ENCODE measurements around the gene IPCEF1.
A peak's percentile ranks its signal among the peaks of the same experiment; 100 is the strongest.
"Not testable (repeated sequence)": the region's sequence is repeated elsewhere in the genome, so short reads cannot be mapped to it uniquely, and the experiment has no call there.

The IPCEF1 gene

GRCh38 chr6:154209555-154209954 is 147.0 kb downstream of the IPCEF1 start:
- DNase-seq, result no peak

- DNase-seq, result no peak
Observed at GRCh38 chr6:154206996-154207395, 149.6 kb downstream of the IPCEF1 start.

DNA sequence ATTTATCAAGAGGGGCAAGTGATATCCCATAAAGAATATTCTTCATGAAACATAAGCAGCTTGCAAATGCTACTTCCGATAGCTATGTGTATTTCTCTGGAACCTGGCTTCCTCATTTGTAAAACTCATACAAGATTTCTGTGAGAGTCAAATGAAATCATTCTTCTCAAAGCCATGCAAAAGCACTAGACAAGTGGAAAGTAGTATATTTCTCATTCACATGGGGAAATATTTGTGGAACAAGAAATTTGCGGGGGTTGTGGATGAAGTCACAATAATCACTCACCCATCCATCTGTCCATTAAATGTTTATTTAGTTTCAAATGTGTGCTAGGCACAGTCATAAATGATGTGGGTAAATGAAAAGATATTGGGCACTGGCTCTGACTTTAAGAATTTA is 150.5 kb downstream of the IPCEF1 start:
- DNase-seq, result no peak

GRCh38 chr6:154202958-154203357 is 153.6 kb downstream of the IPCEF1 start:
- no peak for DNase-seq

GRCh38 chr6:154202339-154202738 is 154.3 kb downstream of the IPCEF1 start:
- no peak for DNase-seq

GRCh38 chr6:154201688-154202087 is 154.9 kb downstream of the IPCEF1 start:
- not testable (repeated sequence) for DNase-seq

DNA sequence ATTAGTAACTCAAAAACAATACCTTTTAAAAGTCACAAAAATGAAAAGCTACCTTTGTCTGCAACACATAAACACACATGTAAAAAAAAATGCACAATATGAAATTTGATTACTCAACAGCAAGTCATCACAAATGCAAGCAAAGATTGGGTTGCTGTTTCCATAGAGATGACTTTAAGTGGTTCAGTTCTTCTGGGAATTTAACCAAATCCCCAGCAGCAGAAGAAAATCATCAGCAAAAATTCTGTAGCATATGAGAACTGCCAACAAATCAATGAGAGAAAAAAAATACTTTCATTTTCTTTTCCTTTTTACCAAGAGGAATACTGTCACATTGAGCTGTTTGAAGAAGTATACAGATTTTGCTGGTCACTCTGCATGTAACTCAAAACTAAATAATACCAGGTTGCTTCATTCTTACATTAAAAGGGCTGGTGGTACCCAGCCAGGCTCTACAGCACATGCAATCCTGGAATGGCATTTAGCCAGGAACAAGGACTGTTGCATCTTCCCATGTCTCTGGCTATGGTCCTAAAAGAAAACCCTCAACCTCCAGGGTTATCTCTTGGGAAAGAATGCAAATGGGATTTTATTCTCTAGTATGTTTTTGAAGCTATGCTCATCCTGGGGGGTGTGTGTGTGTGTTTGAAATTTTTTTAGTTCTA is 159.3 kb downstream of the IPCEF1 start:
- DNase-seq, result no peak

- DNase-seq, result no peak
Observed at GRCh38 chr6:154196333-154196885, 160.2 kb downstream of the IPCEF1 start.

DNA sequence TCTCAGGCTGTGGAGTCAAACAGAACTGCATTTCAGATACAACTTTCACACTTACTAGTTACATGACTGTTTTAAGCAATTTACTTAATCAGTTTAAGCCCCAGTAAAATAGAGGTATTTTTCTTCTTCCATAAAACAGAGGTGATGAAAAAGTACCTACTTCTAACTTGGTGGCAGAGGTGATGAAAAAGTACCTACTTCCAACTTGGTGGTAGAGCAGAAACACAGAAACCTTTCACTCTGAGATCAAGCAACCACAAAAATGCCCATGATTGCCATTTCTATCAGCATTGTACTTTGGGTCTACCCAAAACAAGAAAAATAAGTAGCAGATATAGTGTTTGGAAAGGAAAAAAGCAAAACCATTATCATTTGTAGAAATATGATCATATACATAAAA is 168.9 kb downstream of the IPCEF1 start:
- DNase-seq, result no peak

- no peak for DNase-seq
Observed at GRCh38 chr6:154187203-154187602, 169.4 kb downstream of the IPCEF1 start.

DNA sequence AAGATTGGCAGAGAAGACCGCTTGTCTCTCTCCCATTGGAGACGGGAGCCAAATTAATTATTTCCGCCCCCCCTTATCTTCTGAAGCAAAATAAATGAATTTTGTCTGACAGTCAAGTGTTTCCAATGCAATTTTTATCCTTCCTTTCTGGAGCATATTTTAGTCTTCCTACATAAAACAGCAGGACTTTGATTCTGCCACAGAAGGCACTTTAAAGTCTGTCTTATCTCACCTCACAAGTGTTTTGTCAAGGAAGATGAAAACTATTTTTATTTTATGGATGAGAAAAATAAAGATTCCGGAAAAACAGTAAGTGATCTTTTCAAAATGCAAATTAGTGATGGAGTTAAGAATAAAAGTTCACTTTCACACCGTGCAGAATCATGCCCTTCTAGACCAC is 177.2 kb downstream of the IPCEF1 start:
- DNase-seq, result no peak

DNA sequence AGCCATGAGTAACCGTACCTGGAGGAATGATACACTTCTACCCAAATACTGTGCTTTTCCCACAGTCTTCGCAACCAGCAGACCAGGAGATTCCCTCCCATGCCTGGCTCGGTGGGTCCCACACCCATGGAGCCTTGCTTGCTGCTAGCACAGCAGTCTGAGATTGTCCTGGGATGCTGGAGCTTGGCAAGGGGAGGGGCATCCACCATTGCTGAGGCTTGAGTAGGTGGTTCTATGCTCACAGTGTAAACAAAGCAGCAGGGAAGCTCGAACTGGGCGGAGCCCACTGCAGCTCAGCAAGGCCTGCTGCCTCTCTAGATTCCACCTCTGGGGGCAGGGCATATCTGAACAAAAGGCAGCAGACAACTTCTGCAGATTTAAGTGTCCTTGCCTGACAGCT is 184.2 kb downstream of the IPCEF1 start:
- not testable (repeated sequence) for DNase-seq

- no peak for DNase-seq
Observed at GRCh38 chr6:154170106-154170505, 186.5 kb downstream of the IPCEF1 start.

DNA sequence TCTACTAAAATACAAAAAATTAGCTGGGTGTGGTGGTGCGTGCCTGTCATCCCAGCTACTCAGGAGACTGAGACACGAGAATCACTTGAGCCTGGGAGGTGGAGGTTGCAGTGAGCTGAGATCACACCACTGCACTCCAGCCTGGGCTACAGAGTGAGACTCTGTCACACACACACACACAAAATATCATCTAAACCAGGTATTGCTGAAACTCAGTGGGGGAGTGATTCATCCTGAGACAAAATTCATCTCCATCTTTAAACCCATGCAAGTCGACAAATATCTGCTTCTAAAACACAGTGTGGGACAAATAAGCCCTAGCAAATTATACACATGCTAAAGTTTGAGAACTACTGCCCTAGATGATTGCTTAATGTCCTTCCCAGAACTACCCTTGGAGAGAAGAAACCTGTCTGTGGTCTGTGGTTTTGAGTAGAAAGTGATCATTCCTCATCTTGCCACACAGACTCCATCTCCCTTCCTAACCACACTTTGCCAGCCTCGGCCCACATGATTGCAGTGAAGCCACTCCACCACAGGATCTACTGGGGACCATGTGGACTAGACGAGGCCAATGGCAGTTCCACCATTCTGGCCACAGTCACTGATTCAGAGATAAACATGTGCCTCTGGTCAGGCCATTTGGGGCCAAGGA is 187.3 kb downstream of the IPCEF1 start:
- no peak for DNase-seq

DNA sequence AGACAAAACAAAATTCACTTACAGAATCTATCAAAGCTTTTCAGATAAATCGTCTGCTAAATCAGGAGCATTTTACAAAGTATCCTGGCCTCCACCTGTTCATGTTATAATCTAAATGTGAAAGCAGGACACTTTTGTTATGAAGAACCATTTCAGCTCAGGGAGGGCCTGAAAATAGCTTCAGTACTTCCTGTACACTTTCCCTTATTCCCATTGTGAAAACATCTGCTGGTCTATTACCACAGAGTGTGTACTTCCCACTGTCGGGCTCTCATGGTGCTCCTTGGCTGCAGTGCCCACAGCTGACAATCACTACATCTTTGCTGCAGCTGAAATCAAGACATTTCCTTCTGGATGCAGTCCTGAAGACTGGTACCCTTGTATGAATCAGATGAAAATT is 189.5 kb downstream of the IPCEF1 start:
- no peak for DNase-seq

DNA sequence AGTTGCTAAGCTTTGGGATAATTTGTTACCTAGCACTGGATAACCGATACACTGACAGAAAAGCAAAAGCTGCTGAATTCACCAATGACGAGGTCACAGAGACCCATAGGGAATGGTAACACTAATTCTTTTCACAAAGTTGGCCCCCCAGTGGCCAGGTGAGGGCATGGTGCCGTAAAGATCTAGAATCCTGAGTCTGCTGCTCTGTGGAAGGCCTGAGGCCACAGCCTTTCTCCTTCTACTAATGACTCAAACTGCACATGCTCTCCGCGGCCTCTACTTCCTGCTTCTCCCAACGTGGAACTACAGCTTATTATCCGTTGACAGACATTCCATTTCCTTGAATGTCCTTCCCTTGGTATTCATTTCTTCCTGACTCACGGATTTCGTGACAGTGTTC is 190.5 kb downstream of the IPCEF1 start:
- no peak for DNase-seq

DNA sequence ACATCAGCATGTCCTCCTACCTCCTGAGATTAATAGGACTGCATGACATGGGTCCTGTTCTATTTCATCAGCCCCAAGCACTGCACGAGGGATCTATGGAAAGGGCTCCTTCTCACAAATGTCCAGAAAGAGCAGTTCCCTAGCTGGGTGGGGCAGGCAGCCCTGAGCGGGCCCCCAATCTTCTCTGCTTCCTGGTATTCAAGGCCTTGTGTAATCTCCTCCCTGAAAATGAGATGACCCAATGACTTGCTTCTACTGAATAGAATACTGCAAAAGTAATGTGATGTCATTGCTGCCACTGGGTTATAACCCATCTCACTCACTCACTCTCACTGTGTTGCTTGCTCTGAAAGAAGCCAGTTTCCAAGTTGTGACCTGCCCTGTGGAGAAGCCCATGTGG is 191.1 kb downstream of the IPCEF1 start:
- no peak for DNase-seq

DNA sequence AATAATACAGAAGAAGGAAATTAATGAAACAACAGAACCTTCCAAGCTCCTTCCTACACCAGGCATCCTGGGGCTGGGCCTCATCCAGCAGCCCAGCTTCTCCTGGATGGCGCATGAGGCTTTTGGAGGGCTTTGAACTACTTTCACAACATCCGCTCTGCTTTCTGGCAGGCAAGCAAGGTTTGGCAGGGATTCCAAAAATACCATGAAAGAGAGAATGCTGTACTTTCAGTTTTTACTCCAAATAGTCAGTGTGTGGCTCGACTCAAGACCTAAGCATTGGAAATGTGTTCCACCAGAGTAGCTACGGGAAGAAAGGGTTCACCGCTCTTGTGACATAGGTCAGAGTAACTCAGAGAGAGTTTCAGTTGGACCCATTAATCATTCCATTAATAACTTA is 192.2 kb downstream of the IPCEF1 start:
- DNase-seq, result no peak

DNA sequence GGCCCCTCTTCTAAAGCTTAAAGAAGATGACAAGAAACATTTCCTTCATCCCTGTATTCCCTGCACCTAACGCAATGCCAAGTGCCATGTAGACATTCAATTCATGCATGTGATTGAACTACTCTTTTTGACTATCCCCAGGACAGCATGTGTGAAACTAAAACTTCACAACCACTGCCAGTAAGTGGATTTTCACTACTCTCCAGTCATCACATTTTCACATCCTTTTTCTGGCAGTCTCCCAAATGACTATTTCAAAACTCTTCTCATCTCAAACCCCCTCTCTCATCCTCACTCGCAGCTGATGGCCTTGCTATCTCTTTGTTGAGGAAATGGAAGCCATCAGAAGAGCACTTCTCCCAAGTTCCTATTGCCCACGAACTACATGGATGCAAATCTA is 194.9 kb downstream of the IPCEF1 start:
- no peak for DNase-seq

DNA sequence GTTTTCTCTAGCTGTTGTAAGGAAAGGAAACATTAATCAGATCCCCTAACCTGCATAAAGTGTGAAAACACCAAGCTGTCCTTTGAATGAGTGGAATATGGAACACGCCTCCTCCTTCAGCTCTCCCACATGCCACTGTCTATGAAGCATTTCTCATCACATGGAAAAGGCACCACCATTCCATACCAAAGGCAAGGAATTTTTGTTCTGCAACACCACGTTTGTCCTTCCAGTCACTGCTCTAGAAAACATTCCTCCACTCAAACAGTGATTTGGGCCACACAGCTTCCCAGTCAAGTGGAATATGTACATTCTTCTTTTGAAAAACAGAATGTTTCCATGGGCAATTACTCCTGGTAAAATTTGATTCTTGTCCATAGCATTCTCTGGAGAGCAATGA is 197.5 kb downstream of the IPCEF1 start:
- DNase-seq, result no peak

DNA sequence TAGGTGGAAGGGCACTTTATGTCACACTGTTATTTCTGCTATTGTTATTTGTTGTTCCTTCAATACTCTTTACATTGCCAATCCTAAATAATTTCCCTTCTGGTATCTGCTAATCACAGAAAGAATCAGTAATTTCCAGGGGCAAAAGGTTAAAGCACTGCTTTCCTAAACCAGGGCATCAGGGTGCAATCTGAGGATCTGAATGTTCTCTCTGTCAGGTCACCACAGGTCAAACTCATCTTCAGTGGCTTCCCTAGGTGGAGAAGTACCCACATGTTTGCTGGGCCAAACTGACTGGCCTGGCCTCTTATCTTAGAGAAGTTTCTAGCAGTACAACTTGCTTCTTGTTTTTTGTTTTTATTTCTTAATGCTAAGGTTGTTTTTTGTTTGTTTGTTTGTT is 198.9 kb downstream of the IPCEF1 start:
- no peak for DNase-seq

DNA sequence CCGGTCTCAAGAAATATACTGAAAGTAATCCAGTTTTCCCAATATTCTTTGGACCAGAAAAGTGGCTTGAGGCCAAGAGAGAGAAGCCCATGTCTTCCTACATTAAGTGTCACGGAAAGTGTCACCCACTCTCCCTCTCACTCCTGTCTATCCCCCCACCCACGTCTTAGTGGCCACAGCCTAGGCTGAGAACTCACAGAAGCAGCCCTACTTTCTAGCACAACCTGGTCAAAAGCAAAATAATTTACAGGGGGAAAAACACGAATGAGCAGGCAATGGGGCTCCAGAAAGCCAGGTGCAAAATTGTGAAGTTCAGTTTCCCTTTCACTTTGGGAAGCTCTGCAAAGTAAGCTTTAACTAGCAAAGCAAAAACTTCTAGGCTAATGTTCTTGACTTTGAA is 199.5 kb downstream of the IPCEF1 start:
- no peak for DNase-seq

GRCh38 chr6:154156135-154156896 is 200.3 kb downstream of the IPCEF1 start:
- DNase-seq, result peak; percentile 39

All from activated CD4-positive, alpha-beta T cell treated with anti-CD3 and anti-CD28 coated beads for 1 hour (primary cell).